Endothelial cell of umbilical vein (primary cell): ENCODE measurements around the gene SRL. TPM values are rescaled to one million over a fixed set of nuclear protein-coding genes. Genes with fewer than 3 reads are reported as not detected.

Source experiments
- BruUV-seq: library from RNA; stranded (reverse); fragments of 400-500 nt; replicated peaks from 2 replicates; lab custom pipeline; 2021; lab: Mats Ljungman, UMichigan
- CTCF ChIA-PET: fragments of 300-600, 350-600 bp; sonication (Branson Sonifier 250); formaldehyde crosslinking; loops from one replicate; lab custom pipeline; 2021; ENCODE audit warnings: antibody characterized with exemption, inconsistent platforms; lab: Charles Lee
- POLR2A ChIA-PET: fragments of 300-600, 350-600 bp; sonication (Branson Sonifier 250); formaldehyde crosslinking; loops from one replicate; lab custom pipeline; 2021; ENCODE audit warnings: antibody characterized with exemption, inconsistent platforms; lab: Charles Lee
- DNase-seq: peaks from one replicate; pipeline ENCODE4 v3.0.0-alpha.2; 2011; ENCODE audit warnings: low read depth, low spot score
- FAIRE-seq: peaks from 2 replicates; lab custom pipeline; 2011; peaks lifted over from hg19 to GRCh38; lab: Jason Lieb, UNC
- H2AFZ ChIP-seq: 2 replicates; pipeline ENCODE4 v1.6.0; 2012; ENCODE audit warnings: low read depth, low read length, control low read depth, inconsistent platforms
- H3K27ac ChIP-seq: 2 replicates; pipeline ENCODE4 v1.5.1; 2011; ENCODE audit warnings: low read depth, mild to moderate bottlenecking, control low read depth, low read length, moderate library complexity; ENCODE audit not compliant: insufficient read depth
- H3K27me3 ChIP-seq, 2 experiments: 2 replicates each; pipeline versions ENCODE4 v1.6.0 to v1.6.1; 2011; ENCODE audit warnings: low read length in 2 of 2, mixed read lengths in 1 of 2; ENCODE audit not compliant: control insufficient read depth in 2 of 2, insufficient read depth in 2 of 2
- H3K36me3 ChIP-seq, 2 experiments: 2 replicates in 1 of 2; 3 replicates in 1 of 2; pipeline ENCODE4 v1.5.1; 2011; ENCODE audit warnings: low read length in 2 of 2, mild to moderate bottlenecking in 1 of 2, moderate library complexity in 1 of 2; ENCODE audit not compliant: control insufficient read depth in 2 of 2, insufficient read depth in 2 of 2; ENCODE audit errors: extremely low read depth in 1 of 2
- H3K4me1 ChIP-seq: 3 replicates; pipeline ENCODE4 v1.5.1; 2011; ENCODE audit warnings: mild to moderate bottlenecking, low read length; ENCODE audit not compliant: control insufficient read depth, insufficient read depth; ENCODE audit errors: extremely low read depth
- H3K4me2 ChIP-seq: 2 replicates; pipeline ENCODE4 v1.6.1; 2011; ENCODE audit warnings: low read length, control low read depth, mixed read lengths; ENCODE audit not compliant: insufficient read depth
- H3K4me3 ChIP-seq, 3 experiments: fragments of 200-600 bp in 1 of 3; sonication (generic), shearing (Covaris generic) in 1 of 3; replicated peaks in 1 of 3; 2 replicates each; pipeline ENCODE4 v1.5.1; 2011 to 2016; ENCODE audit warnings: control low read depth in 3 of 3, low read length in 3 of 3, mild to moderate bottlenecking in 2 of 3, inconsistent platforms in 1 of 3, low read depth in 1 of 3, moderate library complexity in 1 of 3; ENCODE audit not compliant: insufficient read depth in 1 of 3
- H3K79me2 ChIP-seq: 2 replicates; pipeline ENCODE4 v1.6.0; 2012; ENCODE audit warnings: low read length, inconsistent platforms; ENCODE audit not compliant: control insufficient read depth, insufficient read depth
- H3K9ac ChIP-seq: replicated peaks from 2 replicates; pipeline ENCODE3; 2011; ENCODE audit warnings: low read length, control low read depth; ENCODE audit not compliant: insufficient read depth; ENCODE audit errors: extremely low read depth
- H3K9me1 ChIP-seq: replicated peaks from 3 replicates; pipeline ENCODE4 v1.6.0; 2011; ENCODE audit warnings: mild to moderate bottlenecking, low read length; ENCODE audit not compliant: control insufficient read depth, insufficient read depth; ENCODE audit errors: extremely low read depth
- H3K9me3 ChIP-seq: replicated peaks from 2 replicates; pipeline ENCODE4 v1.5.1; 2012; ENCODE audit warnings: low read length, inconsistent platforms; ENCODE audit not compliant: control insufficient read depth, insufficient read depth
- H4K20me1 ChIP-seq: replicated peaks from 2 replicates; pipeline ENCODE3; 2011; ENCODE audit warnings: mild to moderate bottlenecking, low read length; ENCODE audit not compliant: control insufficient read depth, insufficient read depth; ENCODE audit errors: extremely low read depth
- CTCF ChIP-seq, 2 donors: IDR thresholded peaks; 1 replicate in 1 of 2; 2 replicates in 1 of 2; pipeline ENCODE4 v1.5.1; 2011; ENCODE audit warnings: low read length in 2 of 2, mild to moderate bottlenecking in 2 of 2, moderate library complexity in 2 of 2, control low read depth in 1 of 2, inconsistent platforms in 1 of 2, low read depth in 1 of 2; ENCODE audit not compliant: insufficient read depth in 1 of 2; ENCODE audit errors: extremely low read depth in 1 of 2
- EZH2 ChIP-seq: IDR thresholded peaks from 2 replicates; pipeline ENCODE4 v1.6.1; 2012; ENCODE audit warnings: borderline replicate concordance, low read depth, mild to moderate bottlenecking, moderate library complexity, low read length, inconsistent platforms; ENCODE audit not compliant: severe bottlenecking
- FOS ChIP-seq: IDR thresholded peaks from 2 replicates; pipeline ENCODE4 v1.6.1; 2011; ENCODE audit warnings: mild to moderate bottlenecking, low read length, moderate library complexity, borderline replicate concordance; ENCODE audit not compliant: insufficient read depth
- GATA2 ChIP-seq: IDR thresholded peaks from 2 replicates; pipeline ENCODE4 v1.7.0; 2011; ENCODE audit warnings: low read depth, mild to moderate bottlenecking, moderate library complexity, mixed read lengths, low read length; ENCODE audit not compliant: insufficient read length, insufficient read depth
- JUN ChIP-seq: IDR thresholded peaks from 2 replicates; pipeline ENCODE4 v1.6.1; 2011; ENCODE audit warnings: borderline replicate concordance, low read depth; ENCODE audit not compliant: insufficient read length, insufficient read depth
- MAX ChIP-seq: IDR thresholded peaks from 2 replicates; pipeline ENCODE4 v1.6.1; 2011; ENCODE audit not compliant: insufficient read depth, insufficient read length
- MYC ChIP-seq: IDR thresholded peaks from one replicate; pipeline ENCODE4 v1.6.1; 2011; ENCODE audit warnings: mild to moderate bottlenecking, low read depth, low read length
- POLR2A ChIP-seq: IDR thresholded peaks from 2 replicates; pipeline ENCODE4 v1.6.1; 2012; ENCODE audit warnings: low read depth, mild to moderate bottlenecking, control low read depth, low read length
- POLR2AphosphoS5 ChIP-seq: IDR thresholded peaks from 2 replicates; pipeline ENCODE4 v1.6.1; 2012; ENCODE audit warnings: low read depth, mild to moderate bottlenecking, control low read depth, low read length, moderate library complexity; ENCODE audit not compliant: insufficient read depth
- dilution Hi-C: fragments of 300-500 bp; cut with MboI; formaldehyde crosslinking; loops from one replicate; pipeline ENCODE4 v1.15.0; 2019; ENCODE audit warnings: low sequenced_read_pairs; ENCODE audit not compliant: extremely low pct_ligation_motif_present
- intact Hi-C: fragments of 100-400 bp; cut with micrococcal nuclease; formaldehyde crosslinking; loops from one replicate; pipeline ENCODE4 v1.10.0; 2022
- polyA plus RNA-seq, 4 experiments: library from polyadenylated mRNA; depleted of rRNA in 3 of 4; stranded (reverse) in 3 of 4; unstranded in 1 of 4; fragments of >200 nt; gene quantifications; 2 replicates each; pipeline versions ENCODE4 v1.2.1 to v1.2.3, GENCODE V29; 2011 to 2012; ENCODE audit warnings: missing spikeins in 1 of 4
- total RNA-seq: library from RNA; stranded (reverse); gene quantifications from 2 replicates; pipeline ENCODE4 v1.2.3, GENCODE V29; 2021

The SRL gene
- total and polyA plus RNA-seq, 2 donors (not counting 3 experiments of a cell fraction or from before 2014, with no cell fraction given), result 0.21 to 0.29 TPM

GRCh38 chr16:4169415-4169814 is 72.5 kb downstream of the SRL start:
- no peak overlapping the region for H3K27ac ChIP-seq
- ChIA-PET POLR2A (no interaction called here), CTCF (no interaction called here)
- H3K4me3 ChIP-seq, result no peak overlapping the region
- H3K9ac ChIP-seq, result no peak overlapping the region
- no peaks in the 10 kb centered on the region for H3K27me3 ChIP-seq
- no peak for TF ChIP-seq POLR2AphosphoS5
- TF ChIP-seq EZH2, result no peak
- BruUV-seq, result no TSS peak
- DNase-seq, result no peak
- H3K9me1 ChIP-seq, result no peaks in the 10 kb centered on the region
- H3K79me2 ChIP-seq, result no peaks in the 10 kb centered on the region
- no peaks in the 10 kb centered on the region for H3K36me3 ChIP-seq
- no peaks in the 10 kb centered on the region for H3K9me3 ChIP-seq
- no peaks in the 10 kb centered on the region for H3K4me1 ChIP-seq
- intact Hi-C loops, result no loop called here
- dilution Hi-C loops, result no loop called here
- H4K20me1 ChIP-seq, result no peaks in the 10 kb centered on the region
- no peak overlapping the region for H2AFZ ChIP-seq
- H3K4me2 ChIP-seq, result no peak overlapping the region
- no peak for FAIRE-seq

- no peaks in the 10 kb centered on the region for H3K4me1 ChIP-seq
- H3K4me3 ChIP-seq, result no peak overlapping the region
- H3K79me2 ChIP-seq, result no peaks in the 10 kb centered on the region
- no peaks in the 10 kb centered on the region for H3K36me3 ChIP-seq
- no peak overlapping the region for H3K27ac ChIP-seq
- no peak for DNase-seq
- ChIA-PET POLR2A (no interaction called here), CTCF (no interaction called here)
- H4K20me1 ChIP-seq, result no peaks in the 10 kb centered on the region
- dilution Hi-C loops, result no loop called here
- intact Hi-C loops, result no loop called here
- no peaks in the 10 kb centered on the region for H3K27me3 ChIP-seq
- no peak overlapping the region for H3K4me2 ChIP-seq
- no peak for FAIRE-seq
- no peaks in the 10 kb centered on the region for H3K9me1 ChIP-seq
- no peaks in the 10 kb centered on the region for H3K9me3 ChIP-seq
- H2AFZ ChIP-seq, result no peak overlapping the region
- BruUV-seq, result no TSS peak
- no peak overlapping the region for H3K9ac ChIP-seq
- TF ChIP-seq MAX, result no peak
- no peak for TF ChIP-seq JUN
- no peak for TF ChIP-seq GATA2
- no peak for TF ChIP-seq FOS
- TF ChIP-seq EZH2, result no peak
- TF ChIP-seq MYC, result no peak
- no peak for TF ChIP-seq POLR2AphosphoS5
- no peak for TF ChIP-seq CTCF (IDR thresholded peaks at IDR 0.05; ENCODE audit: extremely low read depth in 1 of 2, insufficient read depth in 1 of 2, low read depth in 1 of 2, low read length in 2 of 2)
- TF ChIP-seq POLR2A, result no peak
Measured at GRCh38 chr16:4166821-4167220, 75.1 kb downstream of the SRL start.
